ENCODE measurements around the gene PADI3. TPM values are rescaled to one million over a fixed set of nuclear protein-coding genes. Genes with fewer than 3 reads are reported as not detected.

Gene PADI3
- total and polyA plus RNA-seq, 4 donors = 0.13 TPM; not detected in 3

GRCh38 chr1:17292299-17293160, 43.6 kb downstream of the PADI3 start:
- no peak for TF ChIP-seq CTCF (IDR thresholded peaks at IDR 0.05; ENCODE audit: control extremely low read depth, extremely low read depth)
- Histone ChIP-seq H3K27me3 (ENCODE audit: control insufficient read depth in 3 of 3, insufficient read depth in 3 of 3, low read length in 2 of 3) (no peaks in the 10 kb centered on the region), H3K9ac (ENCODE audit: insufficient read depth in 1 of 2, low read length in 2 of 2) (no peak overlapping the region), H3K9me3 (ENCODE audit: control insufficient read depth in 4 of 4, insufficient read depth in 3 of 4, low read length in 3 of 4) (peaks cover 0 to 7% (median 0%) of the 10 kb centered on the region in 4 donors), H3K4me3 (no peak overlapping the region), H3K36me3 (ENCODE audit: control insufficient read depth in 4 of 4, insufficient read depth in 4 of 4, low read length in 4 of 4) (no peaks in the 10 kb centered on the region), H3K4me1 (ENCODE audit: control insufficient read depth in 5 of 5, insufficient read depth in 5 of 5, low read length in 5 of 5) (no peaks in the 10 kb centered on the region), H3K27ac (ENCODE audit: low read depth in 1 of 2, low read length in 1 of 2) (no peak overlapping the region)
- 49 to 57% methylated on average over 7 of the region's 7 CpGs for whole genome bisulfite sequencing, 2 donors
- no peak for ATAC-seq (ENCODE audit: insufficient read depth, low FRiP score)
- peak in 1 of 3 donors; percentile 22 for DNase-seq

GRCh38 chr1:17293681-17294425, 45.0 kb downstream of the PADI3 start:
- Histone ChIP-seq H3K27me3 (ENCODE audit: control insufficient read depth in 3 of 3, insufficient read depth in 3 of 3, low read length in 2 of 3) (no peaks in the 10 kb centered on the region), H3K27ac (ENCODE audit: low read depth in 1 of 2, low read length in 1 of 2) (no peak overlapping the region), H3K9ac (ENCODE audit: insufficient read depth in 1 of 2, low read length in 2 of 2) (no peak overlapping the region), H3K4me3 (no peak overlapping the region), H3K9me3 (ENCODE audit: control insufficient read depth in 4 of 4, insufficient read depth in 3 of 4, low read length in 3 of 4) (peaks cover 0 to 7% (median 0%) of the 10 kb centered on the region in 4 donors), H3K36me3 (ENCODE audit: control insufficient read depth in 4 of 4, insufficient read depth in 4 of 4, low read length in 4 of 4) (no peaks in the 10 kb centered on the region), H3K4me1 (ENCODE audit: control insufficient read depth in 5 of 5, insufficient read depth in 5 of 5, low read length in 5 of 5) (no peaks in the 10 kb centered on the region)
- TF ChIP-seq CTCF (IDR thresholded peaks at IDR 0.05; ENCODE audit: control extremely low read depth, extremely low read depth) = no peak
- DNase-seq = no peak
- 45 to 57% methylated on average over 14 of the region's 14 CpGs for WGBS, 2 donors
- no peak for ATAC-seq (ENCODE audit: insufficient read depth, low FRiP score)

- Histone ChIP-seq H3K27ac (ENCODE audit: low read depth in 1 of 2, low read length in 1 of 2) (no peak overlapping the region), H3K4me1 (ENCODE audit: control insufficient read depth in 5 of 5, insufficient read depth in 5 of 5, low read length in 5 of 5) (no peaks in the 10 kb centered on the region), H3K9me3 (ENCODE audit: control insufficient read depth in 4 of 4, insufficient read depth in 3 of 4, low read length in 3 of 4) (peaks cover 0 to 7% (median 0%) of the 10 kb centered on the region in 4 donors), H3K27me3 (ENCODE audit: control insufficient read depth in 3 of 3, insufficient read depth in 3 of 3, low read length in 2 of 3) (no peaks in the 10 kb centered on the region), H3K4me3 (no peak overlapping the region), H3K9ac (ENCODE audit: insufficient read depth in 1 of 2, low read length in 2 of 2) (no peak overlapping the region), H3K36me3 (ENCODE audit: control insufficient read depth in 4 of 4, insufficient read depth in 4 of 4, low read length in 4 of 4) (no peaks in the 10 kb centered on the region)
- TF ChIP-seq CTCF (IDR thresholded peaks at IDR 0.05; ENCODE audit: control extremely low read depth, extremely low read depth) = no peak
- DNase-seq = no peak
- 49 to 61% methylated on average over 4 of the region's 4 CpGs for WGBS, 2 donors
- ATAC-seq (ENCODE audit: insufficient read depth, low FRiP score) = no peak
Observed at GRCh38 chr1:17295292-17295691, 46.4 kb downstream of the PADI3 start.

Measured in lung (tissue), 12 donors.